Uterus (tissue), 4 donors: Measurements from ENCODE around the gene VWA3B. TPM values are rescaled to one million over a fixed set of nuclear protein-coding genes. Genes with fewer than 3 reads are reported as not detected.
"Not testable (repeated sequence)": the region's sequence is repeated elsewhere in the genome, so short reads cannot be mapped to it uniquely, and the experiment has no call there.

Experiments
- DNase-seq, 2 donors: peaks; one replicate each; pipeline ENCODE4 v3.0.0-alpha.2; 2019 to 2020
- H3K27ac ChIP-seq, 2 donors: fragments of 200-600 bp; sonication (generic); 1 replicate in 1 of 2; 2 replicates in 1 of 2; pipeline ENCODE4 v1.5.1; 2016 to 2018
- H3K27me3 ChIP-seq, 2 donors: fragments of 200-600 bp; sonication (generic); one replicate each; pipeline ENCODE4 v1.5.1; 2018 to 2019; ENCODE audit warnings: control low read depth in 1 of 2
- H3K36me3 ChIP-seq, 2 donors: fragments of 200-600 bp; sonication (generic); one replicate each; pipeline ENCODE4 v1.5.1; 2019; ENCODE audit warnings: control low read depth in 1 of 2
- H3K4me1 ChIP-seq, 2 donors: fragments of 200-600 bp; sonication (generic); one replicate each; pipeline ENCODE4 v1.5.1; 2018 to 2019; ENCODE audit warnings: control low read depth in 1 of 2
- H3K4me3 ChIP-seq, 2 donors: fragments of 200-600 bp; sonication (generic); 1 replicate in 1 of 2; 2 replicates in 1 of 2; pipeline ENCODE4 v1.5.1; 2018 to 2019; ENCODE audit warnings: mild to moderate bottlenecking in 1 of 2
- H3K9me3 ChIP-seq, 2 donors: fragments of 200-600 bp; sonication (generic); one replicate each; pipeline ENCODE4 v1.5.1; 2019; ENCODE audit warnings: control low read depth in 1 of 2
- CTCF ChIP-seq, 4 experiments: fragments of 200-600 bp in 2 of 4; fragments of 450-650 bp in 2 of 4; sonication (generic) in 2 of 4; IDR thresholded peaks; one replicate each; pipeline ENCODE4 v1.5.1; 2016 to 2019; ENCODE audit warnings: antibody characterized with exemption in 4 of 4, mild to moderate bottlenecking in 2 of 4, moderate library complexity in 1 of 4
- POLR2A ChIP-seq, 2 donors: fragments of 450-650 bp; IDR thresholded peaks; one replicate each; pipeline ENCODE4 v1.6.1; 2016; ENCODE audit warnings: antibody characterized with exemption in 2 of 2, mild to moderate bottlenecking in 1 of 2, moderate library complexity in 1 of 2
- intact Hi-C: fragments of 100-400 bp; cut with DNase I; formaldehyde crosslinking; loops from one replicate; pipeline ENCODE4 v1.15.1; 2023; ENCODE audit warnings: low total_unique reads
- total RNA-seq, 4 donors: library from RNA; depleted of rRNA in 3 of 4; stranded (reverse); fragments of >200 nt in 3 of 4; gene quantifications; one replicate each; pipeline versions ENCODE4 v1.1.0 to v1.2.4, GENCODE V29; 2014 to 2023
- donor health status: DM: yes; HTN: yes; CAD: no.

The VWA3B gene
- total RNA-seq, 4 donors from 2014 or later: 0.98 to 2.1 TPM; not detected in 2

DNA sequence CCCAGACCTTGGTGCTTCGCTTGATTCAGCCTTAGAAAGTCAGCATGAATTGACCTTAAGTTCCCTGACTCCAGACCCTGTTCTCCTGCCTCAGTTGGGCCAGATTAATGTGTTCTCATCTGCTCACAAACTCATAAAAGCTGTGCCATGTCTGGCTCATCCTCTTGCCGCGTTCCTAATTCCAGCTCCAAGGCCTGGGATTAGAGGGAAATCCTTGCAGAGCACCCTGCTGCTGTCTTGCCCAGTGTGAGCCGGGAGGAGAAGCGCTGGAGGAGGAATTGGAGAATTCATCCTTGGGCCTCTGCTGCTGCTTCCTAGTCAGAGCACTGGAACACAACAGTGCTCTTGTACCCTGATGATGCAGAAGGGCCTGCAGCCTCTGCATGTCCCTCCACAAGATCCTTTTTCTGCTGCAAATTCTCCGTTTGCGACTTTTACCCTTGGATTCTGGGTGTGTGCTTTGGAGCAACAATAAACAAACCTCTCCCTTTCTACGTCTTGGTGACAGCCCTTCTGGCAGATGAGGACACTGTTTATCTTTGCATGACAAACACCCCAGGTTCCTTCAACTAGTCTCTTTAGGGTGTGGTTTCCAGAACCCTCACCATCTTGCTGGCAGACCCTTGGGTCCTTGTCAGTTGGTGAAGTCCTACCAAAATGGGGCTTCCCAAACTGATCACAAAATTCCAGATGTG lies 212.4 kb downstream of the VWA3B start:
- H3K4me1 ChIP-seq: no peaks in the 10 kb centered on the region
- no peak for TF ChIP-seq CTCF (IDR thresholded peaks at IDR 0.05)
- no peak for TF ChIP-seq POLR2A (IDR thresholded peaks at IDR 0.05)
- no peak overlapping the region for H3K27ac ChIP-seq
- H3K4me3 ChIP-seq: no peak overlapping the region
- H3K9me3 ChIP-seq: no peaks in the 10 kb centered on the region
- no peaks in the 10 kb centered on the region for H3K27me3 ChIP-seq
- DNase-seq: no peak
- intact Hi-C loops: no loop called here
- H3K36me3 ChIP-seq: no peaks in the 10 kb centered on the region

GRCh38 chr2:98300141-98300874 lies 213.3 kb downstream of the VWA3B start:
- TF ChIP-seq POLR2A (IDR thresholded peaks at IDR 0.05) (no peak), CTCF (IDR thresholded peaks at IDR 0.05) (no peak)
- intact Hi-C loops: no loop called here

GRCh38 chr2:98301469-98301868 lies 214.5 kb downstream of the VWA3B start:
- intact Hi-C loops: no loop called here
- Histone ChIP-seq H3K4me1 (no peaks in the 10 kb centered on the region), H3K4me3 (no peak overlapping the region), H3K27ac (no peak overlapping the region), H3K9me3 (no peaks in the 10 kb centered on the region), H3K27me3 (no peaks in the 10 kb centered on the region), H3K36me3 (no peaks in the 10 kb centered on the region)
- DNase-seq: no peak
- TF ChIP-seq POLR2A (IDR thresholded peaks at IDR 0.05) (no peak), CTCF (IDR thresholded peaks at IDR 0.05) (no peak)

More at GRCh38 chr2:98300141-98300874, 213.3 kb downstream of the VWA3B start:
- no peaks in the 10 kb centered on the region for H3K36me3 ChIP-seq
- no peak overlapping the region for H3K4me3 ChIP-seq
- H3K27me3 ChIP-seq: no peaks in the 10 kb centered on the region
- H3K4me1 ChIP-seq: no peaks in the 10 kb centered on the region
- no peak overlapping the region for H3K27ac ChIP-seq
- DNase-seq: no peak
- no peaks in the 10 kb centered on the region for H3K9me3 ChIP-seq

DNA sequence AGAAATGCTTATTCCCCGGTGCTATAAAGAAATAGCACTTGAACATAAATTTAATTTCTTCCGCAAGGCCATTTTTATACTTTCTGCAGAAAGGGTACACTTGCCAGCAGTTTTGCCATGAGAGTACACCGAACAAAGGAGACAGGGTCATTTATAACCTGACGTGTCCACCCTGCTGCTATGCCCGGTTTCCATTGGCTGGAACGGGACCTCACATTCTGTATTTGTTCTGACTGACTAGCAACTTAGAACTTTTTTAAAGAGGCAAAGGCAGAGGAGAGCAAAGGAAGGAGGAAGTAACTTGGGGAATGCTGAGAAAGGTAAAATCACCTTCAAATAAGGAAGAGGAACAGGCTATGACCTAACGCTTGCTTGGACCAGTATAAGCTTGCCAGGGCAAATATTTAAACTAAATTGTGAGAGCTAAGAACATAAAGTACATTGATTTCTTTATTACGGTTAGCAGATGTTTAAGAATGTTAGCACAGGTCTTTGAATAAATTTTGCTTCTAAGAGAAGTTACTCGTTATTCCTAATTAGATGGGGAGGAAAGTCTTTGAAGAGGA lies 220.2 kb downstream of the VWA3B start:
- intact Hi-C loops, H3K4me3 ChIP-seq, H3K27me3 ChIP-seq, H3K4me1 ChIP-seq, H3K9me3 ChIP-seq, DNase-seq, H3K36me3 ChIP-seq, H3K27ac ChIP-seq: not testable (repeated sequence)

DNA sequence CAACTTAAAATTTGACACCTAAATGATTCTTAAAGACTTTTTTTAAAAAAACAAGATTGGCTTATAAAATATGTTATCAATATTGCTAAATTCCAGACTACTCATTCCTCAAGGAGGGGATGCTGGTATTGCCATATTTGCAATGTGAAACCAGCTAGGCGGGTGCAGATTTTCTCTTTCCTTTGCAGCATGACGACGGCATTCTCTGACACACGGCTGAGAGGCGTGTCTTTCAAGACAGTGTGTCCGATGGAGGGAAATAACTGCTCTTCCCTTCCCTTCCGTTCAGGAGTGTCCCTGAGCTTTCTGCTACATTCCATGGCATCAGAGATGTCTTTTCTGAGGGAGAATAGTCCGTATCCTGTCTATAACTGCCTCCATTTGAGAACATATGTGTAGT lies 221.1 kb downstream of the VWA3B start:
- no peak for TF ChIP-seq POLR2A (IDR thresholded peaks at IDR 0.05)
- no peak for TF ChIP-seq CTCF (IDR thresholded peaks at IDR 0.05)
- DNase-seq: no peak
- Histone ChIP-seq H3K27me3 (no peaks in the 10 kb centered on the region), H3K9me3 (no peaks in the 10 kb centered on the region), H3K4me1 (no peaks in the 10 kb centered on the region), H3K4me3 (no peak overlapping the region), H3K27ac (no peak overlapping the region), H3K36me3 (no peaks in the 10 kb centered on the region)
- intact Hi-C loops: no loop called here
